Endothelial cell of umbilical vein (primary cell): ENCODE measurements around the gene SLC5A5. TPM values are rescaled to one million over a fixed set of nuclear protein-coding genes. Genes with fewer than 3 reads are reported as not detected.

ENCODE experiments used
- BruUV-seq: library from RNA; stranded (reverse); fragments of 400-500 nt; replicated peaks from 2 replicates; lab custom pipeline; 2021; lab: Mats Ljungman, UMichigan
- CTCF ChIA-PET: fragments of 300-600, 350-600 bp; sonication (Branson Sonifier 250); formaldehyde crosslinking; loops from one replicate; lab custom pipeline; 2021; ENCODE audit warnings: antibody characterized with exemption, inconsistent platforms; lab: Charles Lee
- POLR2A ChIA-PET: fragments of 300-600, 350-600 bp; sonication (Branson Sonifier 250); formaldehyde crosslinking; loops from one replicate; lab custom pipeline; 2021; ENCODE audit warnings: antibody characterized with exemption, inconsistent platforms; lab: Charles Lee
- DNase-seq: peaks from one replicate; pipeline ENCODE4 v3.0.0-alpha.2; 2011; ENCODE audit warnings: low read depth, low spot score
- FAIRE-seq: peaks from 2 replicates; lab custom pipeline; 2011; peaks lifted over from hg19 to GRCh38; lab: Jason Lieb, UNC
- H2AFZ ChIP-seq: 2 replicates; pipeline ENCODE4 v1.6.0; 2012; ENCODE audit warnings: low read depth, low read length, control low read depth, inconsistent platforms
- H3K27ac ChIP-seq: 2 replicates; pipeline ENCODE4 v1.5.1; 2011; ENCODE audit warnings: low read depth, mild to moderate bottlenecking, control low read depth, low read length, moderate library complexity; ENCODE audit not compliant: insufficient read depth
- H3K27me3 ChIP-seq, 2 experiments: 2 replicates each; pipeline versions ENCODE4 v1.6.0 to v1.6.1; 2011; ENCODE audit warnings: low read length in 2 of 2, mixed read lengths in 1 of 2; ENCODE audit not compliant: control insufficient read depth in 2 of 2, insufficient read depth in 2 of 2
- H3K36me3 ChIP-seq, 2 experiments: 2 replicates in 1 of 2; 3 replicates in 1 of 2; pipeline ENCODE4 v1.5.1; 2011; ENCODE audit warnings: low read length in 2 of 2, mild to moderate bottlenecking in 1 of 2, moderate library complexity in 1 of 2; ENCODE audit not compliant: control insufficient read depth in 2 of 2, insufficient read depth in 2 of 2; ENCODE audit errors: extremely low read depth in 1 of 2
- H3K4me1 ChIP-seq: 3 replicates; pipeline ENCODE4 v1.5.1; 2011; ENCODE audit warnings: mild to moderate bottlenecking, low read length; ENCODE audit not compliant: control insufficient read depth, insufficient read depth; ENCODE audit errors: extremely low read depth
- H3K4me2 ChIP-seq: 2 replicates; pipeline ENCODE4 v1.6.1; 2011; ENCODE audit warnings: low read length, control low read depth, mixed read lengths; ENCODE audit not compliant: insufficient read depth
- H3K4me3 ChIP-seq, 3 experiments: fragments of 200-600 bp in 1 of 3; sonication (generic), shearing (Covaris generic) in 1 of 3; replicated peaks in 1 of 3; 2 replicates each; pipeline ENCODE4 v1.5.1; 2011 to 2016; ENCODE audit warnings: control low read depth in 3 of 3, low read length in 3 of 3, mild to moderate bottlenecking in 2 of 3, inconsistent platforms in 1 of 3, low read depth in 1 of 3, moderate library complexity in 1 of 3; ENCODE audit not compliant: insufficient read depth in 1 of 3
- H3K79me2 ChIP-seq: 2 replicates; pipeline ENCODE4 v1.6.0; 2012; ENCODE audit warnings: low read length, inconsistent platforms; ENCODE audit not compliant: control insufficient read depth, insufficient read depth
- H3K9ac ChIP-seq: replicated peaks from 2 replicates; pipeline ENCODE3; 2011; ENCODE audit warnings: low read length, control low read depth; ENCODE audit not compliant: insufficient read depth; ENCODE audit errors: extremely low read depth
- H3K9me1 ChIP-seq: replicated peaks from 3 replicates; pipeline ENCODE4 v1.6.0; 2011; ENCODE audit warnings: mild to moderate bottlenecking, low read length; ENCODE audit not compliant: control insufficient read depth, insufficient read depth; ENCODE audit errors: extremely low read depth
- H3K9me3 ChIP-seq: replicated peaks from 2 replicates; pipeline ENCODE4 v1.5.1; 2012; ENCODE audit warnings: low read length, inconsistent platforms; ENCODE audit not compliant: control insufficient read depth, insufficient read depth
- H4K20me1 ChIP-seq: replicated peaks from 2 replicates; pipeline ENCODE3; 2011; ENCODE audit warnings: mild to moderate bottlenecking, low read length; ENCODE audit not compliant: control insufficient read depth, insufficient read depth; ENCODE audit errors: extremely low read depth
- CTCF ChIP-seq, 2 donors: IDR thresholded peaks; 1 replicate in 1 of 2; 2 replicates in 1 of 2; pipeline ENCODE4 v1.5.1; 2011; ENCODE audit warnings: low read length in 2 of 2, mild to moderate bottlenecking in 2 of 2, moderate library complexity in 2 of 2, control low read depth in 1 of 2, inconsistent platforms in 1 of 2, low read depth in 1 of 2; ENCODE audit not compliant: insufficient read depth in 1 of 2; ENCODE audit errors: extremely low read depth in 1 of 2
- EZH2 ChIP-seq: IDR thresholded peaks from 2 replicates; pipeline ENCODE4 v1.6.1; 2012; ENCODE audit warnings: borderline replicate concordance, low read depth, mild to moderate bottlenecking, moderate library complexity, low read length, inconsistent platforms; ENCODE audit not compliant: severe bottlenecking
- FOS ChIP-seq: IDR thresholded peaks from 2 replicates; pipeline ENCODE4 v1.6.1; 2011; ENCODE audit warnings: mild to moderate bottlenecking, low read length, moderate library complexity, borderline replicate concordance; ENCODE audit not compliant: insufficient read depth
- GATA2 ChIP-seq: IDR thresholded peaks from 2 replicates; pipeline ENCODE4 v1.7.0; 2011; ENCODE audit warnings: low read depth, mild to moderate bottlenecking, moderate library complexity, mixed read lengths, low read length; ENCODE audit not compliant: insufficient read length, insufficient read depth
- JUN ChIP-seq: IDR thresholded peaks from 2 replicates; pipeline ENCODE4 v1.6.1; 2011; ENCODE audit warnings: borderline replicate concordance, low read depth; ENCODE audit not compliant: insufficient read length, insufficient read depth
- MAX ChIP-seq: IDR thresholded peaks from 2 replicates; pipeline ENCODE4 v1.6.1; 2011; ENCODE audit not compliant: insufficient read depth, insufficient read length
- MYC ChIP-seq: IDR thresholded peaks from one replicate; pipeline ENCODE4 v1.6.1; 2011; ENCODE audit warnings: mild to moderate bottlenecking, low read depth, low read length
- POLR2A ChIP-seq: IDR thresholded peaks from 2 replicates; pipeline ENCODE4 v1.6.1; 2012; ENCODE audit warnings: low read depth, mild to moderate bottlenecking, control low read depth, low read length
- POLR2AphosphoS5 ChIP-seq: IDR thresholded peaks from 2 replicates; pipeline ENCODE4 v1.6.1; 2012; ENCODE audit warnings: low read depth, mild to moderate bottlenecking, control low read depth, low read length, moderate library complexity; ENCODE audit not compliant: insufficient read depth
- dilution Hi-C: fragments of 300-500 bp; cut with MboI; formaldehyde crosslinking; loops from one replicate; pipeline ENCODE4 v1.15.0; 2019; ENCODE audit warnings: low sequenced_read_pairs; ENCODE audit not compliant: extremely low pct_ligation_motif_present
- intact Hi-C: fragments of 100-400 bp; cut with micrococcal nuclease; formaldehyde crosslinking; loops from one replicate; pipeline ENCODE4 v1.10.0; 2022
- polyA plus RNA-seq, 4 experiments: library from polyadenylated mRNA; depleted of rRNA in 3 of 4; stranded (reverse) in 3 of 4; unstranded in 1 of 4; fragments of >200 nt; gene quantifications; 2 replicates each; pipeline versions ENCODE4 v1.2.1 to v1.2.3, GENCODE V29; 2011 to 2012; ENCODE audit warnings: missing spikeins in 1 of 4
- total RNA-seq: library from RNA; stranded (reverse); gene quantifications from 2 replicates; pipeline ENCODE4 v1.2.3, GENCODE V29; 2021

SLC5A5 gene
- total and polyA plus RNA-seq, 2 donors (not counting 3 experiments of a cell fraction or from before 2014, with no cell fraction given): not detected

GRCh38 chr19:17848595-17849292 is 23.0 kb upstream of the SLC5A5 start:
- POLR2A ChIA-PET: interaction anchor here (1.6 kb wide), 1 partner anchor 11 kb away, joined by 4 read pairs; the partner anchor contains the start of gene RPL18A
- no TSS peak for BruUV-seq

More at GRCh38 chr19:17848595-17849292, 23.0 kb upstream of the SLC5A5 start:
- H3K4me3 ChIP-seq: no peak overlapping the region
- no peak overlapping the region for H3K27ac ChIP-seq
- no peaks in the 10 kb centered on the region for H3K9me3 ChIP-seq
- CTCF ChIA-PET: interaction anchor here (0.8 to 1.9 kb wide), 4 partner anchors 10 to 431 kb away, joined by 3 to 13 read pairs (median 4); partner anchors contain the start of gene RPL18A
- intact Hi-C loops: no loop called here
- H3K36me3 ChIP-seq: no peaks in the 10 kb centered on the region
- H3K9me1 ChIP-seq: no peaks in the 10 kb centered on the region
- no peak overlapping the region for H3K4me2 ChIP-seq
- no peaks in the 10 kb centered on the region for H3K27me3 ChIP-seq
- FAIRE-seq (no peak), DNase-seq (no peak)
- no peak for TF ChIP-seq FOS
- no peak for TF ChIP-seq GATA2
- TF ChIP-seq MYC: no peak
- no peak for TF ChIP-seq CTCF (IDR thresholded peaks at IDR 0.05; ENCODE audit: extremely low read depth in 1 of 2, insufficient read depth in 1 of 2, low read depth in 1 of 2, low read length in 2 of 2)
- no peak for TF ChIP-seq EZH2
- no peak for TF ChIP-seq JUN
- no peak for TF ChIP-seq MAX
- TF ChIP-seq POLR2A: no peak
- TF ChIP-seq POLR2AphosphoS5: no peak
- dilution Hi-C loops: no loop called here
- H3K79me2 ChIP-seq: no peaks in the 10 kb centered on the region
- H3K9ac ChIP-seq: no peak overlapping the region
- H4K20me1 ChIP-seq: no peaks in the 10 kb centered on the region
- H2AFZ ChIP-seq: no peak overlapping the region
- no peaks in the 10 kb centered on the region for H3K4me1 ChIP-seq
